Adrenal gland (tissue), 12 donors: Measurements from ENCODE around the gene LRP1-AS. TPM values are rescaled to one million over a fixed set of nuclear protein-coding genes. Genes with fewer than 3 reads are reported as not detected.
A peak's percentile ranks its signal among the peaks of the same experiment; 100 is the strongest.

Experiments used
- DNase-seq, 7 donors: peaks; one replicate each; pipeline ENCODE4 v3.0.0-alpha.2; 2019 to 2020
- H3K27ac ChIP-seq, 5 donors: fragments of 200-600 bp; sonication (generic) in 4 of 5; 1 replicate in 3 of 5; 2 replicates in 2 of 5; pipeline versions ENCODE4 v1.5.1 to v1.8.0; 2016 to 2020; ENCODE audit warnings: mild to moderate bottlenecking in 1 of 5
- H3K27me3 ChIP-seq: fragments of 200-600 bp; 2 replicates; pipeline ENCODE4 v1.8.0; 2021
- H3K36me3 ChIP-seq, 2 donors: fragments of 200-600 bp; replicated peaks in 1 of 2; 1 replicate in 1 of 2; 2 replicates in 1 of 2; pipeline versions ENCODE4 v1.5.1 to v1.8.0; 2018 to 2022
- H3K4me1 ChIP-seq, 2 donors: fragments of 200-600 bp; replicated peaks in 1 of 2; 1 replicate in 1 of 2; 2 replicates in 1 of 2; pipeline versions ENCODE4 v1.5.1 to v1.8.0; 2018 to 2021
- H3K4me3 ChIP-seq, 4 donors: fragments of 200-600 bp; sonication (generic) in 3 of 4; one replicate each; pipeline ENCODE4 v1.5.1; 2016 to 2018
- H3K9me3 ChIP-seq, 3 donors: fragments of 200-600 bp; sonication (generic) in 1 of 3; replicated peaks in 1 of 3; 1 replicate in 2 of 3; 2 replicates in 1 of 3; pipeline versions ENCODE4 v1.5.1 to v1.8.0; 2016 to 2021
- POLR2A ChIP-seq, 2 donors: fragments of 450-650 bp; IDR thresholded peaks; one replicate each; pipeline ENCODE4 v1.6.1; 2017; ENCODE audit warnings: antibody characterized with exemption in 2 of 2, mild to moderate bottlenecking in 2 of 2, moderate library complexity in 1 of 2
- WGBS, 4 donors: extraction: QIAGEN DNeasy Blood & Tissue Kit in 2 of 4; methylation state at CpG; one replicate each; pipeline versions ENCODE4 v1.1.5 to v1.1.7; 2013 to 2017; 5-methylcytosine and 5-hydroxymethylcytosine counted together
- intact Hi-C, 2 donors: fragments of 100-400 bp; cut with DNase I; formaldehyde crosslinking; loops; one replicate each; pipeline versions ENCODE4 v1.14.1 to v1.15.0; 2022 to 2023
- polyA plus RNA-seq, 3 donors: library from polyadenylated mRNA; stranded (reverse); fragments of 200-250 nt in 2 of 3; fragments of 350-450 nt in 1 of 3; fragmentation: Illumina TruSeq in 1 of 3; extraction: RNeasy Lipid Tissue Mini Kit (QIAGEN cat#74804) in 1 of 3; gene quantifications; one replicate each; pipeline ENCODE4 v1.2.3, GENCODE V29; 2013 to 2014
- total RNA-seq, 9 donors: library from RNA; depleted of rRNA in 4 of 9; stranded (reverse); fragments of >200 nt in 4 of 9; fragments of 120-200 nt in 1 of 9; fragmentation: NEBNext Ultra II Directional in 1 of 9; extraction: Animal tissue kit (Norgen Biotek cat#: 25700) in 1 of 9; gene quantifications; one replicate each; pipeline versions ENCODE4 v1.1.0 to v1.2.4, GENCODE V29; 2013 to 2023
- TF ChIP-seq, protein P1 (sequence below), 6 experiments: fragments of 450-650 bp in 4 of 6; fragments of 200-600 bp in 2 of 6; sonication (generic) in 1 of 6; IDR thresholded peaks; 1 replicate in 5 of 6; 2 replicates in 1 of 6; pipeline versions ENCODE4 v1.5.1 to v1.8.0; 2016 to 2021; ENCODE audit warnings: antibody characterized with exemption in 6 of 6, mild to moderate bottlenecking in 2 of 6, moderate library complexity in 1 of 6
- donor health status: healthy with polysubstance abuse.
- donor health status: Bipolar disorder and iron deficiency.
- donor health status: DM: yes; HTN: yes; CAD: no.
- donor health status: DM: no; HTN: no; CAD: no.
- donor health status: DM: no; HTN: no; CAD: no.
- donor health status: DM: yes; HTN: yes; CAD: no.

The LRP1-AS gene
- total and polyA plus RNA-seq, 12 donors: not detected

- intact Hi-C loops: loop anchor here (5.0 to 10.0 kb wide), 2 partner anchors 106 to 113 kb away; partner anchors contain the start of gene NEMP1 (in 1 of the 2)
- DNase-seq: no peak
- Histone ChIP-seq H3K4me3 (no peak overlapping the region), H3K4me1 (no peaks in the 10 kb centered on the region), H3K36me3 (peaks cover 0 to 82% of the 10 kb centered on the region in 2 donors), H3K9me3 (no peaks in the 10 kb centered on the region), H3K27me3 (no peaks in the 10 kb centered on the region), H3K27ac (no peak overlapping the region)
- 91 to 95% (median 93%) methylated on average over 11 to 20 of the region's 20 CpGs for WGBS, 4 donors
- TF ChIP-seq, protein P1, sequence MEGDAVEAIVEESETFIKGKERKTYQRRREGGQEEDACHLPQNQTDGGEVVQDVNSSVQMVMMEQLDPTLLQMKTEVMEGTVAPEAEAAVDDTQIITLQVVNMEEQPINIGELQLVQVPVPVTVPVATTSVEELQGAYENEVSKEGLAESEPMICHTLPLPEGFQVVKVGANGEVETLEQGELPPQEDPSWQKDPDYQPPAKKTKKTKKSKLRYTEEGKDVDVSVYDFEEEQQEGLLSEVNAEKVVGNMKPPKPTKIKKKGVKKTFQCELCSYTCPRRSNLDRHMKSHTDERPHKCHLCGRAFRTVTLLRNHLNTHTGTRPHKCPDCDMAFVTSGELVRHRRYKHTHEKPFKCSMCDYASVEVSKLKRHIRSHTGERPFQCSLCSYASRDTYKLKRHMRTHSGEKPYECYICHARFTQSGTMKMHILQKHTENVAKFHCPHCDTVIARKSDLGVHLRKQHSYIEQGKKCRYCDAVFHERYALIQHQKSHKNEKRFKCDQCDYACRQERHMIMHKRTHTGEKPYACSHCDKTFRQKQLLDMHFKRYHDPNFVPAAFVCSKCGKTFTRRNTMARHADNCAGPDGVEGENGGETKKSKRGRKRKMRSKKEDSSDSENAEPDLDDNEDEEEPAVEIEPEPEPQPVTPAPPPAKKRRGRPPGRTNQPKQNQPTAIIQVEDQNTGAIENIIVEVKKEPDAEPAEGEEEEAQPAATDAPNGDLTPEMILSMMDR (IDR thresholded peaks at IDR 0.05): no peak
- TF ChIP-seq POLR2A (IDR thresholded peaks at IDR 0.05): no peak
Measured at GRCh38 chr12:57180321-57180989, 33.0 kb upstream of the LRP1-AS start.

DNA sequence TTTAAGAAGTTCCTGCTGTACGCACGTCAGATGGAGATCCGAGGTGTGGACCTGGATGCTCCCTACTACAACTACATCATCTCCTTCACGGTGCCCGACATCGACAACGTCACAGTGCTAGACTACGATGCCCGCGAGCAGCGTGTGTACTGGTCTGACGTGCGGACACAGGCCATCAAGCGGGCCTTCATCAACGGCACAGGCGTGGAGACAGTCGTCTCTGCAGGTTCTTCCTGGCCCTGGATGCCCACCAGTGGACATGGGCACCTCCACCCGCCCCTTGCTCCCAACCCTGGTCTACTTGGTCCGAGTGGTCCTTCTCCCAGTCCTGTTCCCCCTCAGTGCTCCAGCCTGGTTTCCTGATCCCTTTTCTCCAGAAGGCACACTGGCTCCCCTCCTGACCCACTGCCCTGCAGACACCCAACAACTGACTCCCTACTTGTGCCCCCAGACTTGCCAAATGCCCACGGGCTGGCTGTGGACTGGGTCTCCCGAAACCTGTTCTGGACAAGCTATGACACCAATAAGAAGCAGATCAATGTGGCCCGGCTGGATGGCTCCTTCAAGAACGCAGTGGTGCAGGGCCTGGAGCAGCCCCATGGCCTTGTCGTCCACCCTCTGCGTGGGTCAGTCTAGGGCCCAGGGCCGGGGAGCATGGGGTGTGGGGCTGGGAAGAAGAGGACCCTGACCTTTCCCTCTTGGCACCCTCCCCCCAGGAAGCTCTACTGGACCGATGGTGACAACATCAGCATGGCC, 32.1 kb upstream of the LRP1-AS start:
- TF ChIP-seq, protein P1 (IDR thresholded peaks at IDR 0.05): no peak
- no peak for TF ChIP-seq POLR2A (IDR thresholded peaks at IDR 0.05)
- no peak for DNase-seq
- intact Hi-C loops: loop anchor here (2.0 to 10.0 kb wide), 4 partner anchors 47 to 112 kb away; partner anchors contain the start of gene NEMP1 (in 1 of the 2)
- no peak overlapping the region for H3K27ac ChIP-seq
- no peak overlapping the region for H3K4me3 ChIP-seq
- no peaks in the 10 kb centered on the region for H3K9me3 ChIP-seq
- no peaks in the 10 kb centered on the region for H3K27me3 ChIP-seq
- H3K4me1 ChIP-seq: no peaks in the 10 kb centered on the region
- 87 to 93% (median 91%) methylated on average over 18 to 27 of the region's 27 CpGs for WGBS, 4 donors
- H3K36me3 ChIP-seq: peaks cover 0 to 81% of the 10 kb centered on the region in 2 donors

DNA sequence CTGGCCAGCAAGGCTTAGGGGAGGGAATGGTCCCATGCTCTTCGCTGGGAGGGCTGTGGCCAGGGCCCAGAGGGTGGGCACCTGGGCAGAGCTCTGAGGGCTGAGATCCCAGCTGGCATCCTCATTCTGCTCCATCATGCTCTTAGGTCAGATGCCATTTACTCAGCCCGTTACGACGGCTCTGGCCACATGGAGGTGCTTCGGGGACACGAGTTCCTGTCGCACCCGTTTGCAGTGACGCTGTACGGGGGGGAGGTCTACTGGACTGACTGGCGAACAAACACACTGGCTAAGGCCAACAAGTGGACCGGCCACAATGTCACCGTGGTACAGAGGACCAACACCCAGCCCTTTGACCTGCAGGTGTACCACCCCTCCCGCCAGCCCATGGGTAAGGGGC, 30.8 kb upstream of the LRP1-AS start:
- H3K4me1 ChIP-seq: no peaks in the 10 kb centered on the region
- H3K36me3 ChIP-seq: peaks cover 0 to 76% of the 10 kb centered on the region in 2 donors
- intact Hi-C loops: loop anchor here (2.0 to 5.0 kb wide), 2 partner anchors 46 to 53 kb away; no protein-coding TSS in a partner anchor
- no peaks in the 10 kb centered on the region for H3K27me3 ChIP-seq
- no peak for DNase-seq
- H3K9me3 ChIP-seq: no peaks in the 10 kb centered on the region
- H3K4me3 ChIP-seq: no peak overlapping the region
- TF ChIP-seq POLR2A (IDR thresholded peaks at IDR 0.05): no peak
- TF ChIP-seq, protein P1 (IDR thresholded peaks at IDR 0.05): no peak
- H3K27ac ChIP-seq: no peak overlapping the region
- whole genome bisulfite sequencing, 4 donors: 87 to 91% (median 90%) methylated on average over 11 to 14 of the region's 14 CpGs

GRCh38 chr12:57177354-57177753, 29.9 kb upstream of the LRP1-AS start:
- intact Hi-C loops: loop anchor here in 1 of 2 donors (5.0 kb wide), 1 partner anchor 45 kb away; no protein-coding TSS in a partner anchor
- peak overlapping the region in 1 of 5 donors; percentile 1 for H3K27ac ChIP-seq
- no peak overlapping the region for H3K4me3 ChIP-seq
- H3K36me3 ChIP-seq: peaks cover 0 to 84% of the 10 kb centered on the region in 2 donors
- WGBS, 4 donors: 87 to 98% (median 90%) methylated on average over 8 to 16 of the region's 16 CpGs
- no peaks in the 10 kb centered on the region for H3K27me3 ChIP-seq
- H3K4me1 ChIP-seq: no peaks in the 10 kb centered on the region
- no peaks in the 10 kb centered on the region for H3K9me3 ChIP-seq
- TF ChIP-seq POLR2A (IDR thresholded peaks at IDR 0.05): no peak
- TF ChIP-seq, protein P1 (IDR thresholded peaks at IDR 0.05): no peak
- DNase-seq: no peak
